ENCODE results near the gene KRT79.

Gene KRT79

GRCh38 chr12:52771505-52771904, 62.6 kb downstream of the KRT79 start:
- no peak for DNase-seq (ENCODE audit: low read depth)
